ENCODE results near the gene DBX1.

DNA sequence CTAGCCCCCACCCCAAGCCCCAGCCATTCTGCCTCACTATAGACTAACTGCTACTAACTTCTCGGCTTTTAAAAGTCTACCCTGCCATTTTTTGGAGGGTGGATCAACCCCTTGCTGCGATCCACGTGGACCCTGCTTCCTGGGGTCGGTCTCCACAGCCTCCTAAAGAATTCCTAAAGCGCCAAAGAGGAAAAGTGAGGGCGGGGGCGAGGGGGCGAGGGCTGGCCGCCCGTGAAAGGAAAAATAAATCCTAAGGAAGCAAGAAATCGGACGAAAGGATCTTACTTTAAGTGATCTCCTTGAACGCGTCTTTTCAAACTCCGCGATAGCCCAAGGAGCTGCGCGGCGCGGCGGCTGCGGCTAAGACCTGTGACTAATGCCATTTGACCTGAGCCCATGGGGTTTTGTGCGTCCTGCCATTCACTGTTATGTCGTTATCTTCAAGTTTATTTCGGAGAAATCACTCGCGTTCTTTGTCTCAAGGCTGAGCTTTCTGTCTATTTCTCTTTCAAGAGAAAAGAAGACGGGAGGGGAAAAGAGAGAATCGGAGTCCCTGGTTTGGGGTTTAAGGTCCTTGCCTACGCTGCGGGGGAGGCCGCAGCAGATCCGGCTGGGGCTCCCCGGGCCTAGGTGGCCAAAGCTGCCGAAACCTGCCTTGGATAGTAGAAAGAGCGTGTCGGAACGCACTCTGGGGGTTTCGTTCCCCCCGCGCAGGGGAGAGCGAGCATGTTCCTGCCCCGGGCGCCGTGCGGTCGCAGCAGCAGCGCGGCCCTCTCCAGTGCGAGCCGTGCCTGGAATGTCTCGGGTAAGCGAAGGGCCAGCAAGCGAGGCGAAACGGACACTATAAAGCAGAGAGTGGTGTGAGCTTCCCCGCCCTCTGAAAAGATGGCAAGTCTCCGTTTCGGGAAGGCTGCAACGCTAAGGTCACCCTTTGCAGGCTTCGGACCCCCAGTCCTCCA, 2.8 kb upstream of the DBX1 start:
- TF ChIP-seq CTCF (IDR thresholded peaks at IDR 0.05; ENCODE audit: low read depth, low read length, missing input control), result no peak
- TF ChIP-seq, protein P1, sequence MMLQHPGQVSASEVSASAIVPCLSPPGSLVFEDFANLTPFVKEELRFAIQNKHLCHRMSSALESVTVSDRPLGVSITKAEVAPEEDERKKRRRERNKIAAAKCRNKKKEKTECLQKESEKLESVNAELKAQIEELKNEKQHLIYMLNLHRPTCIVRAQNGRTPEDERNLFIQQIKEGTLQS (IDR thresholded peaks at IDR 0.05), result no peak
- no peak for TF ChIP-seq RXRA (IDR thresholded peaks at IDR 0.05)
- no peak for TF ChIP-seq EGR1 (IDR thresholded peaks at IDR 0.05; ENCODE audit: low read depth in 2 of 2)
